Hypothalamus (tissue), 51 donors: ENCODE data around the gene DLGAP1.

Experiments used
- DNase-seq, 51 donors: peaks; one replicate each; lab custom pipeline; 2025; lab: John Stamatoyannopoulos, UW

DLGAP1 gene

DNA sequence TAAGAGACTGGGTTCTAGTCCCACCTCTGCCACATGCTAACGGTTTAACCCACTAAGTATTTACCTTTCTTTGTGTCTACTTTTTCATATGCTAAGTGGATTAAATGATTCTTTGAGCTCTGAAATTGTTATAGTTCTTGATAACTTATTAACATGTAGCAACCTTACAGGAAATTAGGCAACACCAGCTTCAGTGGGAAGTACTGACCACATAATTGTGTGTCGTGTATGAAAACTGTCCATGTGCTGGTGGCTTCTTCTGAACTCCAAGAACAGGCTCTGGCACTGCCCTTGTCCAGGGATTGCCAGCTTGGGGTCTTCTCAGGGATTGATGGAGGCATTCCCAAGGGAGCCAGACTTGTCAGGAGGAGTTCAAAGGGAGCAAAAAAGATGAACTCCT, 577.4 kb downstream of the DLGAP1 start:
- DNase-seq = no peak

DNA sequence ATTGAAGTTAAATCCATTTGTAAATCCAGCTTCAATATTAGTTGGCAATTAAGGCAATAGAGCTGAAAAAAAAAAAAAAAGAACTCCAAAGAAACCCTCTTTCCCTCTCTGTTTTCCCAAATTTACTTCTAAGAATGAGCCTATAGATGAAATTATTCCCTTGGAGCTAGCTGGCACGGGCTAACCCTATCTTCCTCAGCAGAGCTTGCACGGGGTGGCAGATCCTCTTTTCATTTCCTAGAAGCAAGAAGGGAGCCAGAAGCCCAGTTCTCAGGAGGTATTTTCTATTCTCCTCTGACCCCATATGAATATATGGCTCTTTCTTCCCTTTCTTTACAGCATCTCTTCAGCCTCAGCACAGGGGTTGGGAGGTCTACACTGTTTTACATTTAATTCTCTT, 579.1 kb downstream of the DLGAP1 start:
- no peak for DNase-seq

- DNase-seq = no peak
Measured at GRCh38 chr18:3875376-3875775, 579.7 kb downstream of the DLGAP1 start.

GRCh38 chr18:3874581-3874980, 580.5 kb downstream of the DLGAP1 start:
- DNase-seq = no peak

DNA sequence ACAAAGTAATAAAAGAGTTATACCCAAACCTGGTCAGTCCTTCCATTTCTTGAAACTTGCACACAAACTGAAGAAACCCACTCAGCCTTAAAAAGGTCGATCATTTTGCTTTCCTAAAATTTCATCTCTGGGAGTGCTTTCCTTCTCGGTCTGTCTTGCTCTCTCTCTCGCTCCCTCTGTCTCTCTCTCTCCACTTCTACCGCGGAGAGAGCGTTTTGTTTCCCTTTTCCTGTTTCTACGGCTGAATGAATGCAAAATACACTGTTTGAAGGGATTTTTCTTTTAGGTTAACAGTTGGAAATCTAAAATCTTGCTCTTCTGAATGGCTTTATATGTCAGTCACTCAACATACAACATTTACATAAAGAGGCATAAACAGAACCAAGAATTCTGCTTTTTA, 581.0 kb downstream of the DLGAP1 start:
- DNase-seq = no peak

DNA sequence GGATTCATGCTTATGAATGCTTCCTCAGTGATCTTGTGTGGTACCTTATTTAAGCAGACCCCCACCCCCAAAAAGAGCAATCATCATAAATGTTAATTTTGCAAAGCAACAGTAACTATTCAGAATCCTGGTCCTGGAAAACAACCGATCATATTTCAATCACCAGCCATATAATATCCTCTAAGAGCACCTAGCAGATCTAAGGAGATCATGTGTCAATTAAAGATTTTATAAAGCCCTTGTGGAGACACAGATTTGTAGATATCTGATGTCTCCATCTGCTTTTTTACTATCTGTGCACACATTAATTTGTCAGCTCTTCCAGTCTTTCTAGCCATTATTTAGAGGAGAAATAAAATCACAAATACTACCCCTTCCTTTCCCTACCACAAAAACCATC, 581.4 kb downstream of the DLGAP1 start:
- DNase-seq = no peak

GRCh38 chr18:3873211-3873610, 581.9 kb downstream of the DLGAP1 start:
- no peak for DNase-seq

DNA sequence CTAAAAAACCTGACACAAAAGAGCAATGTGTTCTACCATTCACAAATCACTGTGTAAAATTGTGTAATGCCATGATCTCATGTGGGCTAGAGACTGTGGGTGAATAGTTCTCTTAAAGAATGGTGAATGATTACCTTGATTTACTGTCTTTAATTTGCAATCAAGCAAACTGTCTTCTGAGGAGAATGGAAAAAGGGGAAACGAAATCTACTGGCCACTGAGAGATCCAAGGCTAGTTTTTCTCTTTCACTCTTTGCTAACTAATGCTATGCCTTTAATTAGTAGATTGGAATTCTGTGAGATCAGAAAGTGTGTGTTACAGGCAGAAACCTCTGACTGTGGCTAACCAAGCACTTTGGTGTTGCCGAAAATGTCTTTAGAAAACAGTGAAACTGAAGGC, 582.5 kb downstream of the DLGAP1 start:
- no peak for DNase-seq

DNA sequence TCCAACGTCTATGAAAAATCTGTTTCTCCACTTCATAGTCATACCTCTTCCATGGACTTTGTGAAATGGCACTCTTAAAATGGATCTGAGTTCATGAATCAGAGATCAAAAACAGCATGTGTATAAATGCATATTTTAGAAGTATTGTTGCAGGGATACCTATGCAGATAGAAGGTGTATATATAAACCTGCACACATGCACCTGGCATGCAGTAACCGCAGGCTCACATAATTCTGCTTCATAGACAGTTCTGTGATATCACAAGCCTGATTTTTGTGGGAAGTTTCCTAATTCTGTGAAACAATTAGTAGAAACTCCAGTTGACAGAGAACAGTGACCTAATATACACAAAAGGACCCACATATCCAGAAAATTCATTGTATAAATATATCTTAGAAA, 583.4 kb downstream of the DLGAP1 start:
- no peak for DNase-seq

GRCh38 chr18:3870914-3871313, 584.2 kb downstream of the DLGAP1 start:
- DNase-seq = no peak

DNA sequence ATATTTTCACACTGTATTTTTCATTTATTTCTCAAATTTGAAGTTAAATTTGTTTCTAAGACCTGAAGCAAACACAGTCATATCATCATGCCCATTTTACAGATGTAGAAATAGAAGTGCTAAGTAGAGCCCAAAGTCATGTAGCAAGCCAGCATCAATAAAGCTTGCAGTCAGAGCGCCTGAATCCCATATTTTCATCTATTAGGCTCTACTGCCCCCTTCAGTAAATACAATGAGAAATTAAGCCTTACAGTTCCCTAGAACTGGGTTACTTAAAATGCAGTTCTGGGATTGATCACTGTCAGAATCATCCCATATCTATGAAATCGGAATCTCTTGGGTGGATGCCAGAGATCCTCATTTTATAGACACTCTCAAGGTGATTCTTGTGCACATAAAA, 585.3 kb downstream of the DLGAP1 start:
- peak in 1 of 51 donors; percentile 11 for DNase-seq

GRCh38 chr18:3867864-3868311, 587.2 kb downstream of the DLGAP1 start:
- no peak for DNase-seq

- DNase-seq = no peak
Measured at GRCh38 chr18:3867236-3867635, 587.9 kb downstream of the DLGAP1 start.

- no peak for DNase-seq
Measured at GRCh38 chr18:3864669-3865298, 590.3 kb downstream of the DLGAP1 start.

DNA sequence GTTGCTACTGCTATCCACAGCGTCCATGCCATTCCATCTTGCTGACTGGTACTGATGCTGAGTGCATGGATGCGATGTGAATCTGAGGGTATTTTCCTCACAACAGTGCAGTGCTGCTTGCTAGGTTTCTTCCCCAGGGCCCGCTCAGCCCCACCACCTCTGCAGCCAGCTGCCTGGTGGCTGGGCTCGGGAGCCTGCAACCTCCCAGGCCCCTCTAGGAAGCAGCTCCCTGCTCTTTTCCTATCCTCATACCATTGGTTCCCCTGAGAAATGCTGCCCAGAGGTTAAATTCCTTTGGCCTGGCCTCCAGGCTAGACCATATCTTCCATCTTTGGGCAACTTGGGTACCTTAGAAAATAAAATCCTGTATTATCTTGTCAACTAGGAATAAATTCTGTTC, 591.5 kb downstream of the DLGAP1 start:
- DNase-seq = no peak

- no peak for DNase-seq
Measured at GRCh38 chr18:3863006-3863405, 592.1 kb downstream of the DLGAP1 start.

DNA sequence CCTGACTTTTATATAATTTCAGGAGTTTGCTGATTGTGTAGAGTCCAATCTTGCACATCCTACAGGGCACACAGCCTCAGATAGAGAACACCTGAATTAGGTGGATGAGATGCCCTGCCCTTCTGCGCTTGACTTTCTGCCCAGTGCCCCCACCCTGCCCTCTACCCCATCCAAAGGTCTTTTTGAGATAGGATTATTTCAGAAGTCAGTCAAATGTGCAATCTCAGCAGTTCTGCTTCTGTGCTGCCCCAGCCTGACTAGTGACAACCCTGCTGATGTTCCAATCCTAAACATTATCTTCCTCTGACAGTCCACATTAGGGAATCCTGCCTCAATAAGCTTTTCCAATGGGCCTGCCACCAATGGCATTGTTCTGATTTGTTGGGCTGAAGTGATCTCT, 593.6 kb downstream of the DLGAP1 start:
- DNase-seq = no peak

- DNase-seq = no peak
Measured at GRCh38 chr18:3857544-3857943, 597.6 kb downstream of the DLGAP1 start.

GRCh38 chr18:3855966-3856365, 599.1 kb downstream of the DLGAP1 start:
- no peak for DNase-seq

DNA sequence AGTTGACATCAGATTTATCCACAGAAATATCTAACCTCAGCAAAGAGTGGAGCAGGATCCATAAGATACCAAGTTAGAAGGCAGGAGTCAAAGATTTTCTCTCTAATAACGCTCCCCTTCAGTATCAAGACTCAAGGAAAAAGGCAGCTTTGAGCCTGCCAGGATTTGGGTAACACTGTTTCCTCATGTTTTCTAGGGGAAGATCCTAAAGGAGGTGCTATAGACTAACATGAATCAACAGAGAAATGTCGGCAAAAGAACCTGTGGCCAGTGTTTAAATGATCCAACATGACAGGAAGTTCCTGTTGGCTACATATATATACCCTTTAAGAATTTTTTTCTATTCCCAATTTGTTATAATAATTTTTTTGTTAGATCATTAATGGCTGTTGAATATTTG, 602.8 kb downstream of the DLGAP1 start:
- no peak for DNase-seq

- no peak for DNase-seq
Measured at GRCh38 chr18:3851159-3851558, 603.9 kb downstream of the DLGAP1 start.

- peak in 2 of 51 donors; percentile 1 to 22 for DNase-seq
Measured at GRCh38 chr18:3848316-3848715, 606.8 kb downstream of the DLGAP1 start.

DNA sequence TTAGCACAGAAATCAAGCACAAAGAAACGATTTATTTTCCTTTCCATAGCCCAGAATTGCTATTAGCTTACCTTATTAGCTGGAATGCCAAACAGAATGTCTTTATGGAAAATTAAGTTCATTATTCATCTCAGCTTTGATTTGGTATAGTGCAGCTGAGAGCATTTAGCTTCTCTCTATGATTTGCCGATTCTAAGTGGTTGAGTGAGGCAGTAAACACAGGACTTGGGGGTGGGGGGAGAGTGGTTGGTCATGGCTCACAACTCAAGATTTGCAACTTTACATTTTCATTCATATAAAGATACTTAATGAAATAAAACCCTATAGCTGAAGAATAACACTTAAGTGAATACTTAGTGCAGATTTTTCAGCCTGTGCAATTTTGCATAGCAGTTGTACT, 609.9 kb downstream of the DLGAP1 start:
- DNase-seq = peak in 1 of 51 donors; percentile 22
